ENCODE measurements around the gene IDNK.

The IDNK gene

DNA sequence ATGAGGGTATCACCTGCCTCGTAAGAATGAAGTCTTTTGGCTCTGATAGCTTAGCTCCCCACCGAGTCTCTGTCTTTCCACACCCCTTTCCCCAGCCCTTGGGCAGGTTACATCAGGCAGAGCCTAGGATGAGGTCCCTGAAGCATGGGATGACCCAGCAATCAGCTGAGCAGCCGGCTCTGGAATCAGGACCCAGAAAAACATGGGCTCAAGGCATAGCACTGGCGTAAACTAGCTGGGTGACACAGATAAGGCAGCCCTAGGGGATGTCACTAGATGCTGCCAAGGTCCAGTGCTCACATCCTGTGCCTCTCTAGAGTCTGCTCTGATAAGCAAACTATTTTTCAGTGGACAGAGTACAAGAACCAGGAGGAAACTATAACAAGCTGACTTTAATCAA, 26.6 kb downstream of the IDNK start:
- no peak for DNase-seq (ENCODE audit: insufficient read length, low spot score)
- no peak for TF ChIP-seq PAX5 (IDR thresholded peaks at IDR 0.05; ENCODE audit: insufficient read depth, low read length, severe bottlenecking)
- no peak for TF ChIP-seq POLR2AphosphoS5 (IDR thresholded peaks at IDR 0.05; ENCODE audit: low read depth, low read length)
- no peak for TF ChIP-seq SPI1 (IDR thresholded peaks at IDR 0.05; ENCODE audit: low read depth, low read length)
- TF ChIP-seq TAF1 (IDR thresholded peaks at IDR 0.05; ENCODE audit: low read depth, low read length) = no peak
- no peak for TF ChIP-seq POLR2A (IDR thresholded peaks at IDR 0.05; ENCODE audit: low read depth, low read length)
- TF ChIP-seq POU2F2 (IDR thresholded peaks at IDR 0.05; ENCODE audit: low read depth, low read length) = no peak
- FAIRE-seq = no peak

- no peak for FAIRE-seq
- no peak for DNase-seq (ENCODE audit: insufficient read length, low spot score)
- TF ChIP-seq POU2F2 (IDR thresholded peaks at IDR 0.05; ENCODE audit: low read depth, low read length) (no peak), PAX5 (IDR thresholded peaks at IDR 0.05; ENCODE audit: insufficient read depth, low read length, severe bottlenecking) (no peak), POLR2AphosphoS5 (IDR thresholded peaks at IDR 0.05; ENCODE audit: low read depth, low read length) (no peak), SPI1 (IDR thresholded peaks at IDR 0.05; ENCODE audit: low read depth, low read length) (peak; percentile 34), TAF1 (IDR thresholded peaks at IDR 0.05; ENCODE audit: low read depth, low read length) (no peak)
Observed at GRCh38 chr9:83651558-83651957, 28.6 kb downstream of the IDNK start.

DNA sequence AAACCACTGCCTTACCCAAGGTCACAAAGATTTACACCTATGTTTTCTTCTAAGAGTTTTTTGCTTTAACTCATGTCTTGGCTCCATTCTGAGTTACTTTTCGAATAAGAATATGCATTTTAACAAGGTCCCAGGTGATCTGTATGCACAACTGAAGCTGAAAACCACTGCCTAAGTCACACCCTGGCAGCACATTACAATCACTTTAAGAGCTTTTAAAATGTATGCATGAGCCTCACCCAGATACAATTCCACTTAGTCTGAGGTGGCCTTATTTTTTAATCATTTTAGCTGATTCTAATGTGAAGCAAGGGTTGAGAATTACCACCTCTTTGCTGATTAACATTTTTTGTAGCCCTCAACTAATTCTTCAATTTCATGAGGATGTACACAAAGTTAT, 29.5 kb downstream of the IDNK start:
- no peak for TF ChIP-seq POU2F2 (IDR thresholded peaks at IDR 0.05; ENCODE audit: low read depth, low read length)
- TF ChIP-seq SPI1 (IDR thresholded peaks at IDR 0.05; ENCODE audit: low read depth, low read length) = no peak
- TF ChIP-seq POLR2A (IDR thresholded peaks at IDR 0.05; ENCODE audit: low read depth, low read length) = no peak
- no peak for TF ChIP-seq POLR2AphosphoS5 (IDR thresholded peaks at IDR 0.05; ENCODE audit: low read depth, low read length)
- no peak for TF ChIP-seq TAF1 (IDR thresholded peaks at IDR 0.05; ENCODE audit: low read depth, low read length)
- no peak for TF ChIP-seq PAX5 (IDR thresholded peaks at IDR 0.05; ENCODE audit: insufficient read depth, low read length, severe bottlenecking)
- FAIRE-seq = no peak
- DNase-seq (ENCODE audit: insufficient read length, low spot score) = no peak

DNA sequence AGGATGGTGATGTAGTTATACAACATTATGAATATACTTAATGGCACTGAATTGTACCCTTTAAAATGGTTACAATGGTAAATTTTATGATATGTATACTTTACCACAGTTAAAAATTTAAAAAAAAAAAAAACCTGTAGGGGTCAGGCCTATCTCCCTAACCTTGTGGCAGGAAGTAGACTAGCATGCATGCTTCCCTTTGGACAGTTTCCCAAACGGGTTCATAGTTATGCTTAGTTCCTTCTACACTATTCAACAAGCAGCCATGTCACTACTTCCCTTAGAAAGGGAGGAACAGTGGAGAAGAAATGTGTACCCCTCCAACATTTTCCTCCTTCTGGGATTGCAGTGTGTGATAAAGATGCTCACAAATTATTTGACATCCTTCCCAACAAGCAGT, 32.5 kb downstream of the IDNK start:
- no peak for DNase-seq (ENCODE audit: insufficient read length, low spot score)
- TF ChIP-seq TAF1 (IDR thresholded peaks at IDR 0.05; ENCODE audit: low read depth, low read length) (no peak), POLR2A (IDR thresholded peaks at IDR 0.05; ENCODE audit: low read depth, low read length) (no peak), POLR2AphosphoS5 (IDR thresholded peaks at IDR 0.05; ENCODE audit: low read depth, low read length) (no peak), POU2F2 (IDR thresholded peaks at IDR 0.05; ENCODE audit: low read depth, low read length) (no peak), PAX5 (IDR thresholded peaks at IDR 0.05; ENCODE audit: insufficient read depth, low read length, severe bottlenecking) (no peak), SPI1 (IDR thresholded peaks at IDR 0.05; ENCODE audit: low read depth, low read length) (no peak)
- no peak for FAIRE-seq

- no peak for DNase-seq (ENCODE audit: insufficient read length, low spot score)
- no peak for TF ChIP-seq POLR2A (IDR thresholded peaks at IDR 0.05; ENCODE audit: low read depth, low read length)
- TF ChIP-seq SPI1 (IDR thresholded peaks at IDR 0.05; ENCODE audit: low read depth, low read length) = peak; percentile 44; the same call in 1 of the 2 replicates
- no peak for FAIRE-seq
Observed at GRCh38 chr9:83656032-83656680, 33.2 kb downstream of the IDNK start.

- FAIRE-seq (no peak), DNase-seq (ENCODE audit: insufficient read length, low spot score) (no peak)
- no peak for TF ChIP-seq PAX5 (IDR thresholded peaks at IDR 0.05; ENCODE audit: insufficient read depth, low read length, severe bottlenecking)
- TF ChIP-seq POU2F2 (IDR thresholded peaks at IDR 0.05; ENCODE audit: low read depth, low read length) = no peak
- no peak for TF ChIP-seq TAF1 (IDR thresholded peaks at IDR 0.05; ENCODE audit: low read depth, low read length)
- TF ChIP-seq POLR2AphosphoS5 (IDR thresholded peaks at IDR 0.05; ENCODE audit: low read depth, low read length) = no peak
Observed at GRCh38 chr9:83656952-83657351, 34.0 kb downstream of the IDNK start.

- FAIRE-seq = no peak
- no peak for TF ChIP-seq SPI1 (IDR thresholded peaks at IDR 0.05; ENCODE audit: low read depth, low read length)
- TF ChIP-seq TAF1 (IDR thresholded peaks at IDR 0.05; ENCODE audit: low read depth, low read length) = no peak
- TF ChIP-seq PAX5 (IDR thresholded peaks at IDR 0.05; ENCODE audit: insufficient read depth, low read length, severe bottlenecking) = no peak
- TF ChIP-seq POLR2A (IDR thresholded peaks at IDR 0.05; ENCODE audit: low read depth, low read length) = no peak
- TF ChIP-seq POU2F2 (IDR thresholded peaks at IDR 0.05; ENCODE audit: low read depth, low read length) = no peak
- TF ChIP-seq POLR2AphosphoS5 (IDR thresholded peaks at IDR 0.05; ENCODE audit: low read depth, low read length) = no peak
- no peak for DNase-seq (ENCODE audit: insufficient read length, low spot score)
Observed at GRCh38 chr9:83662933-83663332, 40.0 kb downstream of the IDNK start.

DNA sequence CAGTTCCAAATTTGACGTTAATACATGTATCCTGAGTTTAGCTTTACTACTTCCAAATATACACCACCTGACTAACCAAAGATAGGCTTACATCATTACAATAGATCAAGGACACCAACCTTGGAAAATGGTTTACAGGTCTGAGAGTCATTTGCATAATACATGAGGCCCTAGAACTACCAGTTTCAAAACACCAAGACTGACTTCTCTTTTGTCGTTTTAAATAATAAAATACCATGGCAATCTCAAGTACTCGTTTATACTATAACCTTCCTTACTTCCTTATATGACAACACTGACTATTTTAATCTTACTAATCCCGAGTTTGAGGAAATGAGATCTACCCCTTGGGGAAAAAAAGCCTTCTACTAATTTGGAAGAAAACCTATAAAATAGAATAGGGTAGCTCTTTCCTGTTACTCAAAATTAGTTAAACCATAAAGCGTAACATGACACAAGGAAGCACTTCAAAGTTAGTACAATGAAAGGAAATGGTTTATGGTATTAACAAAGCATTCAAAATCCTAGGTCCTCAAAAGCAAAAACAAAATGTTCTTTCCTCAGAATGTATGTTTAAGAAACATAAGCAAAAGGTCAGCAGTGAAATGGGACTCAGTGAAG, 42.7 kb downstream of the IDNK start:
- FAIRE-seq = peak; percentile 65
- DNase-seq (ENCODE audit: insufficient read length, low spot score) = no peak
- TF ChIP-seq TAF1 (IDR thresholded peaks at IDR 0.05; ENCODE audit: low read depth, low read length) (no peak), POLR2AphosphoS5 (IDR thresholded peaks at IDR 0.05; ENCODE audit: low read depth, low read length) (no peak), POU2F2 (IDR thresholded peaks at IDR 0.05; ENCODE audit: low read depth, low read length) (no peak), POLR2A (IDR thresholded peaks at IDR 0.05; ENCODE audit: low read depth, low read length) (no peak), PAX5 (IDR thresholded peaks at IDR 0.05; ENCODE audit: insufficient read depth, low read length, severe bottlenecking) (no peak), SPI1 (IDR thresholded peaks at IDR 0.05; ENCODE audit: low read depth, low read length) (no peak)

DNA sequence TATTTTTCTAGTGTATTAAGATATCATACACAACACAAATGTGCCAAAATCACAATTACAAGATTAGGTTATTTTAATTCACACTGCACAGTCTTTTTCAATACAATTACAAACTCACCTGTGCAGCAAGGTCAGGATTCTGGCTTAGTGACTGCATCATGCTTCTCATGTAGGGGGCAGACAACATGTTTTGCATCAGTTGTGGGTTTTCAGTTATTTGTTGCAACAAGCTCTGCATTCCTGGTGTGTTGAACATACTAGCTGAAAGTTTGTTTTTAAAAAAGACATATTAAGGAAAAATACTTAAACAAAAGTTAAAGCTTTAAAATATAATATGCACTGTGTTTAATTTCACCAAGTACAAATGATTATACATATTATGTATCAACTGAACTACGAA, 46.1 kb downstream of the IDNK start:
- no peak for TF ChIP-seq SPI1 (IDR thresholded peaks at IDR 0.05; ENCODE audit: low read depth, low read length)
- TF ChIP-seq POU2F2 (IDR thresholded peaks at IDR 0.05; ENCODE audit: low read depth, low read length) = no peak
- no peak for TF ChIP-seq POLR2A (IDR thresholded peaks at IDR 0.05; ENCODE audit: low read depth, low read length)
- TF ChIP-seq POLR2AphosphoS5 (IDR thresholded peaks at IDR 0.05; ENCODE audit: low read depth, low read length) = no peak
- no peak for TF ChIP-seq PAX5 (IDR thresholded peaks at IDR 0.05; ENCODE audit: insufficient read depth, low read length, severe bottlenecking)
- TF ChIP-seq TAF1 (IDR thresholded peaks at IDR 0.05; ENCODE audit: low read depth, low read length) = no peak
- FAIRE-seq = no peak
- DNase-seq (ENCODE audit: insufficient read length, low spot score) = no peak

DNA sequence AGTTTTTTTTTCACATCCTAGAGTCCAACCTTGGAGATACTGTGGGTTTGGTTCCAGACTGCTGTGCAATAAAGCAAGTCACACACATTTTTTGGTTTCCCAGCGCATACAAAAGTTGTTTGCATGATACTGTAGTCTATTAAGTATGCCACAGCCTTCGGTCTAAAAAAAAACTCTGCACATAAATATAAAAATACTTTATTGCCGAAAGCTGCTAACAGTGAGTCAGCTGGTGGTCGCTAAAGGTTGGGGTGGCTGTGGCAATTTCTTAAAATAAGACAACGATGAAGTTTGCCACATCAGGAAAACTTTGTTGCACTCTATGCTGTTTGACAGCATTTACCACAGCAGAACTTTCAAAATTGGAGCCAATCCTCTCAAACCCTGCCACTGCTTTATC, 47.4 kb downstream of the IDNK start:
- TF ChIP-seq SPI1 (IDR thresholded peaks at IDR 0.05; ENCODE audit: low read depth, low read length) = no peak
- FAIRE-seq (no peak), DNase-seq (ENCODE audit: insufficient read length, low spot score) (no peak)
